IPS-11a (cell line): Measurements from ENCODE around the gene TTC27.
"Not testable (repeated sequence)": the region's sequence is repeated elsewhere in the genome, so short reads cannot be mapped to it uniquely, and the experiment has no call there.

Experiments
- H3K4me3 ChIP-seq: one replicate; pipeline ENCODE4 v1.5.1; 2013; ENCODE audit warnings: low read depth, low read length, control low read depth

TTC27 gene

GRCh38 chr2:32752205-32752604 is 124.4 kb downstream of the TTC27 start:
- H3K4me3 ChIP-seq: no peak overlapping the region

- no peak overlapping the region for H3K4me3 ChIP-seq
Observed at GRCh38 chr2:32752952-32753351, 125.1 kb downstream of the TTC27 start.

- H3K4me3 ChIP-seq: not testable (repeated sequence)
Observed at GRCh38 chr2:32754676-32755075, 126.8 kb downstream of the TTC27 start.

GRCh38 chr2:32755666-32756065 is 127.8 kb downstream of the TTC27 start:
- no peak overlapping the region for H3K4me3 ChIP-seq

DNA sequence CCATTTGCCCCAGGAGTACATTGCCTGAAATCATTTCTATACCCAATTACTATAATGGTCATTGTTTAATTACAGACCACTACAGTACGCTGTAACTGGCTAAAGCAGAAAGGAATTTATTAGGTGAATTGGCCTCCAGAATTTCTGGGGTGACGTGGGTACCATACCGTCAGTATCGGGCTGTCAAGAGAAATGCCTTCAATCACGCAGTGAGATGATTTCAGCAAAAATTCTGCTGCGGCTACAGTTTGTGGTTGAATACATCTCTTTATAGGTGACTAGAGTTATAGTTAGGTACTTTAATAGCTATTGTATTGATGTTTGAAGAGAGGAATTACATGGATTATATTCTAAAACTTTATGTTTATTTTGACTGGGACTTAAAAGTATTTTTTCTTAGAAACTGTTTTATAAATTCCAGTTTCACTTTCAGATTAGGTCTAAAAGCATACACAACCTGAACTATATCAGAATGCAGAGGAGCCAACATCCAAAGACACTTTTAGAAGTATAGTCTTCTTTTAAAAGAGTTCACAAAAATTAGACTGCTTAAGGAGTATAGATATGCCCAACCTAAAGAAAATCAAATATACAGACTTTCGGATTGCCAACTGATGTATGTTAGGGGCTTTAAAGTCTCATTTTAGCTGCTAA is 128.4 kb downstream of the TTC27 start:
- no peak overlapping the region for H3K4me3 ChIP-seq

- H3K4me3 ChIP-seq: no peak overlapping the region
Observed at GRCh38 chr2:32758232-32758631, 130.4 kb downstream of the TTC27 start.

DNA sequence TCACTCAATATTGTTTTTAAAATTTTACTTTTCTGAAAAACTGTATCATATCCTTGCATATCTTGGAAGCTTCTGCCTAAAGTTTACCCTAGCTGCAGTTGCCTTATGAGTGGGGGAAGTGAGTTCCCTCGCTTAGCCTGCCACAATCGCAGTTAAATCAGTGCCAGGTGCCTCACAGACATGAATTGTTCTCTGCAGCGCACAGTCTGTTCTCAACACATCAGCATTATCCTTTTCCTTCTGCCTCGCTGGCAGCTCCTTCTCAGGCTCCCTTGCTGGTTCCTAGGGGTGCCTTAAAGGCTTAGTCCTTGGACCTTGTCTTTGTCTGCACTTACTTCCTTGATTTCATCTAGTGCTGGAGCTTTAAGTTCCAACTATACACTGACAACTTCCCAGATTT is 132.8 kb downstream of the TTC27 start:
- no peak overlapping the region for H3K4me3 ChIP-seq

- no peak overlapping the region for H3K4me3 ChIP-seq
Observed at GRCh38 chr2:32768387-32769174, 140.7 kb downstream of the TTC27 start.

DNA sequence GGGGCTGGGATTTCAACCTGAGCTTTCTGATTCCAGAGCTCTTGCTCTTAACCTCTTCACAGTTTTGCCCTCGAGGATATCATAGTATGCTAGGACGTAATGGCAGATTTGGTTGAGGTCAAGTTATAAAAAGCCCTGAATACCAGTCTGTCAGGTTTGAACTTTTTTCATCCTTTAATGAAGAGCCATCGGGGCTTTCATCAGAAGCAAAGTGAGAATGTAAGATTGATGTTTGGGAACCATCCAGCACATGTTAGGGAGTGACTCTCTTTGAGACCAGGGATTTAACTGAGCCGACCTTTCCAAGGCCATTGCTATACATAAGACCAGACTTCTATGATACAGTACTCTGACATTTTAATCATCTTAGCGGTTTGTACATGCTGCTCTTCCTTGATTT is 142.5 kb downstream of the TTC27 start:
- H3K4me3 ChIP-seq: no peak overlapping the region

DNA sequence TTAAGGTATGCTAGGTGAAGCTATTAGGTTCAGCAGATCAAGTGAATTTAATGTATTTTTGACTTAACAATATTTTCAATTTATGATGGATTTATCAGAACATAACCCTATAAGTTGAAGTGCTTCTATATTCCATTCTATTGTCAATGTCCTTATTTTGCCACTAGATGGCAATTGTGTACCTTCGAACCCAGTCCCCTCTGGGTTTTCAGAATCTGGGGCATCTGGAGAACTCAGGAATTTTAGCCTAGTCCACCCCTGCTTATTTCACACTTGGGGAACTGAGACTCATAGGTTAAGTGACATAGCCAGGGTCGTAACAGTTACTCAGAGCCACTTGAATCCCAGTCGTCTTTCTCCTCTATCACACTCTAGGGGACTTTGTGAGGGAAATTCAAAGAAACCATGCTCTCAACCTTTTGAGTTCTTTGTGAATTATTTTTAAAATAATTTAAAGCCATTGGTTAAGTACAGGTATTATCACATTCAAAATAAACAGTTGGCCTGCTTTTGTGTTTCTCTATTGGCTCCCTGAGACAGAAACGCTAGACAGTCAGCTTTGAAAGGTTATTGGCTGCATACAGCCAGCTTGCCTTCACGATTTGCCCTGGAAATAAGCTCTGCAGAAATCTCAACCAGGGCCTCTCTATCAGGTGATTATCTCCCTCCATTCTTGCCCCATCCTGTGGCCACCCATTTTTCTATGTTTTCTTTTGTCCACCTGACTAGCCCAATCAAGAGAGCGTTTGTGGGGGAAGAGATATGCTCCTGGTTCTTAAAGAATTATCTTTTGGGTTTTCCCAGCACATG is 145.0 kb downstream of the TTC27 start:
- H3K4me3 ChIP-seq: no peak overlapping the region

GRCh38 chr2:32773448-32773808 is 145.6 kb downstream of the TTC27 start:
- no peak overlapping the region for H3K4me3 ChIP-seq

- H3K4me3 ChIP-seq: no peak overlapping the region
Observed at GRCh38 chr2:32775954-32776353, 148.1 kb downstream of the TTC27 start.

DNA sequence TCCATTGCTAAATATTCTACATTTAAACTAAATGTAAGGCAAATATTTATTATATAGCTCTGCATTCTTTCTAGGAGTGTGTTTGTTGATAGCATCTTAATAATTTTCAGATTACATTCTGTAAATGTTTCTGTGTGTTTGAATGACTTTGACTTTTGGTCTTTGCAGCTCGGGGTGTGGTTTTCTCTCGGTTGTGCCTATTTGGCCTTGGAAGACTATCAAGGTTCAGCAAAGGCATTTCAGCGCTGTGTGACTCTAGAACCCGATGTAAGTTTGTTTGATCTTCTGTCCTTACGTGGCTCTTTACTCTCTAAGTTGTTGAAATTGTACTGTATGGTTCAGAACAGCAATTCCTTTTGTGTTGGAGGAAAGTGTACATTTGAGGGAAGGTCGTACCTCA is 149.9 kb downstream of the TTC27 start:
- no peak overlapping the region for H3K4me3 ChIP-seq

- H3K4me3 ChIP-seq: no peak overlapping the region
Observed at GRCh38 chr2:32780961-32781360, 153.1 kb downstream of the TTC27 start.

DNA sequence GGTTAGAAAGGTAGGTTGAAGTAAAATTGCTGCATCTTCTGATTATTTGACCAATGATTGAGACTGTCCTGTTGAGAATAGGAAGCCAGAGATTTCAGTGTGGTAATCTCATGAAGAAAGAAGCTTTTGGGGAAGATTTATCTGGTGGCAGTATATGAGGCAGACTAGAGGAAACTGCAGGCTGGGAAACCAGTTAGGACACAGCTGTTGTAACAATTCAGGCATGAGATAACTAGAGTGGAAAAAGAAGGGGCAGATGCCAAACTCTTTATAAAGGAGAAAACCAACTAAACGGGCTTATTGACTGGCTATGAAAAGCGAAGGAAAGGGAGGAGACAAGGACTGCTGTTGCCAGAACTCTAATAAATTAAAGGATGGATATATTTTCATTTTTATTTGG is 155.6 kb downstream of the TTC27 start:
- no peak overlapping the region for H3K4me3 ChIP-seq

GRCh38 chr2:32783933-32784332 is 156.1 kb downstream of the TTC27 start:
- no peak overlapping the region for H3K4me3 ChIP-seq

GRCh38 chr2:32787207-32787606 is 159.4 kb downstream of the TTC27 start:
- H3K4me3 ChIP-seq: no peak overlapping the region

DNA sequence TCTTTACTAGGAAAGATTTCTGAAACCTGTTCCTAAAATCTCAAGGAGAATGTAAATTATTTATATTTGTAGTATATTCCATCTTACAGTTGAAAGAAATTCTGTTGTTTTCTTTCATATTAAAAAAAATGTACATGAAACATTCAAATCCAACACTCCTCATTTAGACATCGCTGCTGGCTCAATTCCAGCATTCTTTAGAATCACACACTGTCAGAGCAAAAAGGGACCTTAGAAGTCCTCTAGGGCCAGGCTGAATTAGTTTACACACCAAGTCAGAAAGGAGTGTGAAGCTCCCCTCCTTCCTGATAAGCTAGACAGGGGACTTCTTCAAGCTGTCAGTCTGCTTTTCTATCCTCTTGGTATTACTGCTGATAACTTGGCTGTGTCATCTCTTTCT is 160.3 kb downstream of the TTC27 start:
- no peak overlapping the region for H3K4me3 ChIP-seq

- no peak overlapping the region for H3K4me3 ChIP-seq
Observed at GRCh38 chr2:32792416-32792815, 164.6 kb downstream of the TTC27 start.

- H3K4me3 ChIP-seq: no peak overlapping the region
Observed at GRCh38 chr2:32798829-32799228, 171.0 kb downstream of the TTC27 start.

DNA sequence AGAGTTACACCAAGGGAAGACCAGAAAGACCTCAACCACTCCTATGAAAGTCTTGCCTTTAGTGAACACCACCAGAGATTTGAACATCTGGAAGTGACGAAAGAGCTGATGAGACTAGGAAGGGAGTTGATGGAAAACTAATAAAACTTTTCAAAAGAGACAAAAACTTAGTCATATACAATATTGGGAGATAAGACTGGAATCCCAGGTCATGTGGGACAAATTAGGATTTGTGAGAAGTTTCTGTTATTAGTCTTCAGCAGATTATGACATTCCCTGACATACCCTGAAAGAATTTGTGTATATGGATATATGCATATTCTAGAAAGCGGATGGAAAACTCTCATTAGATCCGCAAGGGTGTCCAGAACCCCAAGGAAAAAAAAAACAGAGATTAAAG is 173.9 kb downstream of the TTC27 start:
- H3K4me3 ChIP-seq: no peak overlapping the region

GRCh38 chr2:32802877-32803276 is 175.0 kb downstream of the TTC27 start:
- H3K4me3 ChIP-seq: no peak overlapping the region
